ENCODE results near the gene SNAI1. TPM values are rescaled to one million over a fixed set of nuclear protein-coding genes. Genes with fewer than 3 reads are reported as not detected.

The SNAI1 gene
- total and polyA plus RNA-seq, 2 donors (not counting 1 experiment from before 2014, with no cell fraction given): 0.66 to 1.4 TPM

DNA sequence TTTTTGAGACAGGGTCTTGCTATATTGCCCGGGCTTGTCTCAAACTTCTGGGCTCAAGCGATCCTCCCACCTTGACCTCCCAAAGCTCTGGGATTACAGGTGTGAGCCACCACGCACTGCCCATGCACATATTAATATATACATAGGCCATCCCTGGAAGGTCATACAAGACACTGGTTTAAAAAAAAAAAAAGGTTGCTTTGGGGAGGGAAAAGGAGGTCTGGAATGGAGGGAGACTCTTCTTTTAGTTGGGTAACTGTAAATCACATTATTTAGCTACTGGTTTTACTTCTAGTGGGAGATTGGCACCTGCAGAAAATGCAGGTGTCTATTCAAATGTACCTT, 4.1 kb upstream of the SNAI1 start:
- no peak overlapping the region for H2AFZ ChIP-seq (ENCODE audit: low read length)

DNA sequence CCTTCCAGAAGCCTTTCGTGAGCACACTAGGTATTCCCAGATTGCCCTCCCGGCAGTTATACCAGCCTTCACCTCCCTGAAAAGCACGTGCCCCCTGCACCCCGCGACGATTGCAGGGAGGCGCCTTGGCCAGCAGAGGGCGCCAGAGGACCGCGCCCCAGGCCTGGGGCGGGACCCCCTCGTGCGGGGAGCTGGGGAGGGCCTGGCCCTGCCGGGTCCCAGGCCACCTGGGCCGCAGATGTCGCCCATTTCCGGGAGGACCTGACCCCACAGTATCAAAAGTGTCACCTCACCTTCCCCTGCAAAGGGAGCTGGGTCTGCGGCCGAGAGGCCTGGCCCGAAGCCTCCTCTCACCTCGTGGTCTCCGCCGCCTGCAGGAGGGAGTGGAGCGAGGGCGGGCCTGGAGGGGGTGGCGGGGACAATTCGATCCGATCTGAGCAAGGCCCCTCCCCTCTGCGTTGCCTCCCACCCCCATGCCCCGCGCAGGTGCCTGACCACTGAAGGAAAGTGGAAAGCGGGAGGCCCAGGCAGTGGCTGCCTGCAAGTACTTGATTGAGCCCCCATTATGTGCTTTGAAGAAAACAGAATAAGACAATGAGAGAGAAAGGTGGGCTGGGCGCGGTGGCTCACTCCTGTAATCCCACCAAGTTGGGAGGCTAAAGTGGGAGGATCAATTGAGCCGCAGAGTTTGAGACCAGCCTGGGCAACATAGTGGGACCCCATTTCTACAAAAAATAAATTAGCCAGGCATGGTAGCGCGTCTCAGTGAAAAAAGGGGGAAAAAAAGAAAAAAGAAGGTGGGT, 3.5 kb upstream of the SNAI1 start:
- peak in 1 of 2 donors; percentile 48 for DNase-seq (ENCODE audit: low read depth in 2 of 2)
- no peak for TF ChIP-seq EZH2 (IDR thresholded peaks at IDR 0.05; ENCODE audit: low read length, missing control alignments)
- TF ChIP-seq, protein P1, sequence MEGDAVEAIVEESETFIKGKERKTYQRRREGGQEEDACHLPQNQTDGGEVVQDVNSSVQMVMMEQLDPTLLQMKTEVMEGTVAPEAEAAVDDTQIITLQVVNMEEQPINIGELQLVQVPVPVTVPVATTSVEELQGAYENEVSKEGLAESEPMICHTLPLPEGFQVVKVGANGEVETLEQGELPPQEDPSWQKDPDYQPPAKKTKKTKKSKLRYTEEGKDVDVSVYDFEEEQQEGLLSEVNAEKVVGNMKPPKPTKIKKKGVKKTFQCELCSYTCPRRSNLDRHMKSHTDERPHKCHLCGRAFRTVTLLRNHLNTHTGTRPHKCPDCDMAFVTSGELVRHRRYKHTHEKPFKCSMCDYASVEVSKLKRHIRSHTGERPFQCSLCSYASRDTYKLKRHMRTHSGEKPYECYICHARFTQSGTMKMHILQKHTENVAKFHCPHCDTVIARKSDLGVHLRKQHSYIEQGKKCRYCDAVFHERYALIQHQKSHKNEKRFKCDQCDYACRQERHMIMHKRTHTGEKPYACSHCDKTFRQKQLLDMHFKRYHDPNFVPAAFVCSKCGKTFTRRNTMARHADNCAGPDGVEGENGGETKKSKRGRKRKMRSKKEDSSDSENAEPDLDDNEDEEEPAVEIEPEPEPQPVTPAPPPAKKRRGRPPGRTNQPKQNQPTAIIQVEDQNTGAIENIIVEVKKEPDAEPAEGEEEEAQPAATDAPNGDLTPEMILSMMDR (conservative IDR thresholded peaks at IDR 0.05 in 1 of 2, IDR thresholded peaks at IDR 0.05 in 1 of 2; ENCODE audit: low read depth in 1 of 2, low read length in 2 of 2): peak; percentile 80 to 99
- Histone ChIP-seq H3K36me3 (ENCODE audit: control insufficient read depth, insufficient read depth, low read length) (peaks cover 2% of the 10 kb centered on the region), H3K27ac (ENCODE audit: insufficient read depth, low read length) (no peak overlapping the region), H3K9ac (ENCODE audit: insufficient read depth, low read length) (no peak overlapping the region), H4K20me1 (ENCODE audit: control insufficient read depth, extremely low read depth, insufficient read depth, low read length) (no peaks in the 10 kb centered on the region), H2AFZ (ENCODE audit: low read length) (peak overlapping the region; percentile 43), H3K4me1 (ENCODE audit: control insufficient read depth, extremely low read depth, insufficient read depth, low read length) (peaks cover 4% of the 10 kb centered on the region), H3K4me2 (ENCODE audit: extremely low read depth, insufficient read depth, low read length) (peak overlapping the region; percentile 88), H3K4me3 (replicated peaks in 1 of 4; ENCODE audit: control extremely low read depth in 1 of 4, insufficient read depth in 1 of 4, low read depth in 3 of 4, low read length in 4 of 4) (peak overlapping the region in 2 of 4 experiments; percentile 17 to 43), H3K79me2 (ENCODE audit: control insufficient read depth, insufficient read depth, low read length) (peaks cover 14% of the 10 kb centered on the region), H3K27me3 (ENCODE audit: control insufficient read depth, insufficient read depth, low read length) (no peaks in the 10 kb centered on the region), H3K9me3 (ENCODE audit: control insufficient read depth, insufficient read depth, low read depth, low read length) (no peaks in the 10 kb centered on the region)

More for the DNA sequence above, 4.1 kb upstream of the SNAI1 start:
- Histone ChIP-seq H3K27ac (ENCODE audit: insufficient read depth, low read length) (no peak overlapping the region), H3K4me1 (ENCODE audit: control insufficient read depth, extremely low read depth, insufficient read depth, low read length) (peaks cover 3% of the 10 kb centered on the region), H3K4me2 (ENCODE audit: extremely low read depth, insufficient read depth, low read length) (no peak overlapping the region), H3K9me3 (ENCODE audit: control insufficient read depth, insufficient read depth, low read depth, low read length) (no peaks in the 10 kb centered on the region), H3K4me3 (replicated peaks in 1 of 4; ENCODE audit: control extremely low read depth in 1 of 4, insufficient read depth in 1 of 4, low read depth in 3 of 4, low read length in 4 of 4) (no peak overlapping the region), H3K79me2 (ENCODE audit: control insufficient read depth, insufficient read depth, low read length) (peaks cover 8% of the 10 kb centered on the region), H3K36me3 (ENCODE audit: control insufficient read depth, insufficient read depth, low read length) (no peaks in the 10 kb centered on the region), H3K27me3 (ENCODE audit: control insufficient read depth, insufficient read depth, low read length) (no peaks in the 10 kb centered on the region), H4K20me1 (ENCODE audit: control insufficient read depth, extremely low read depth, insufficient read depth, low read length) (no peaks in the 10 kb centered on the region), H3K9ac (ENCODE audit: insufficient read depth, low read length) (no peak overlapping the region)
- TF ChIP-seq, protein P1 (conservative IDR thresholded peaks at IDR 0.05 in 1 of 2, IDR thresholded peaks at IDR 0.05 in 1 of 2; ENCODE audit: low read depth in 1 of 2, low read length in 2 of 2): no peak
- no peak for DNase-seq (ENCODE audit: low read depth in 2 of 2)

- no peak for DNase-seq (ENCODE audit: low read depth in 2 of 2)
- no peak for TF ChIP-seq EZH2 (IDR thresholded peaks at IDR 0.05; ENCODE audit: low read length, missing control alignments)
- TF ChIP-seq, protein P1 (conservative IDR thresholded peaks at IDR 0.05 in 1 of 2, IDR thresholded peaks at IDR 0.05 in 1 of 2; ENCODE audit: low read depth in 1 of 2, low read length in 2 of 2): no peak
- Histone ChIP-seq H3K36me3 (ENCODE audit: control insufficient read depth, insufficient read depth, low read length) (peaks cover 5% of the 10 kb centered on the region), H3K4me1 (ENCODE audit: control insufficient read depth, extremely low read depth, insufficient read depth, low read length) (peaks cover 9% of the 10 kb centered on the region), H3K79me2 (ENCODE audit: control insufficient read depth, insufficient read depth, low read length) (peaks cover 24% of the 10 kb centered on the region), H3K27ac (ENCODE audit: insufficient read depth, low read length) (no peak overlapping the region), H3K27me3 (ENCODE audit: control insufficient read depth, insufficient read depth, low read length) (no peaks in the 10 kb centered on the region), H3K4me2 (ENCODE audit: extremely low read depth, insufficient read depth, low read length) (no peak overlapping the region), H2AFZ (ENCODE audit: low read length) (no peak overlapping the region), H3K9me3 (ENCODE audit: control insufficient read depth, insufficient read depth, low read depth, low read length) (no peaks in the 10 kb centered on the region), H4K20me1 (ENCODE audit: control insufficient read depth, extremely low read depth, insufficient read depth, low read length) (no peaks in the 10 kb centered on the region), H3K4me3 (replicated peaks in 1 of 4; ENCODE audit: control extremely low read depth in 1 of 4, insufficient read depth in 1 of 4, low read depth in 3 of 4, low read length in 4 of 4) (no peak overlapping the region), H3K9ac (ENCODE audit: insufficient read depth, low read length) (no peak overlapping the region)
Observed at GRCh38 chr20:49980140-49981008, 2.4 kb upstream of the SNAI1 start.
